GM12864 (cell line): ENCODE results near the gene WDR48.

Experiments
- DNase-seq: peaks from one replicate; pipeline ENCODE4 v3.0.0-alpha.2; 2011; ENCODE audit warnings: low read depth
- H3K4me3 ChIP-seq: 2 replicates; pipeline ENCODE4 v1.5.1; 2011; ENCODE audit warnings: mild to moderate bottlenecking, low read depth, low read length, control low read depth
- CTCF ChIP-seq: IDR thresholded peaks from 2 replicates; pipeline ENCODE4 v1.5.1; 2011; ENCODE audit warnings: low read depth, mild to moderate bottlenecking, moderate library complexity, low read length, control low read depth, inconsistent platforms; ENCODE audit errors: missing control alignments

The WDR48 gene

GRCh38 chr3:39079530-39079929 is 27.7 kb downstream of the WDR48 start:
- no peak for DNase-seq
- no peak for TF ChIP-seq CTCF

GRCh38 chr3:39080026-39080425 is 28.2 kb downstream of the WDR48 start:
- no peak for TF ChIP-seq CTCF
- H3K4me3 ChIP-seq = no peak overlapping the region
- DNase-seq = no peak

More at GRCh38 chr3:39079530-39079929, 27.7 kb downstream of the WDR48 start:
- no peak overlapping the region for H3K4me3 ChIP-seq

- no peak for DNase-seq
- TF ChIP-seq CTCF = no peak
- H3K4me3 ChIP-seq = no peak overlapping the region
Measured at GRCh38 chr3:39082666-39083313, 31.0 kb downstream of the WDR48 start.

- TF ChIP-seq CTCF = peak; percentile 22
- no peak overlapping the region for H3K4me3 ChIP-seq
Measured at GRCh38 chr3:39086144-39086543, 34.3 kb downstream of the WDR48 start.

GRCh38 chr3:39088456-39088855 is 36.6 kb downstream of the WDR48 start:
- no peak overlapping the region for H3K4me3 ChIP-seq
- DNase-seq = no peak
- TF ChIP-seq CTCF = no peak

More at GRCh38 chr3:39086144-39086543, 34.3 kb downstream of the WDR48 start:
- DNase-seq = no peak

GRCh38 chr3:39088889-39089288 is 37.1 kb downstream of the WDR48 start:
- TF ChIP-seq CTCF = no peak
- DNase-seq = no peak
- no peak overlapping the region for H3K4me3 ChIP-seq

GRCh38 chr3:39090922-39091321 is 39.1 kb downstream of the WDR48 start:
- DNase-seq = no peak
- TF ChIP-seq CTCF = no peak
- no peak overlapping the region for H3K4me3 ChIP-seq
